HCT116 (cell line): ENCODE results near the gene NR6A1. TPM values are rescaled to one million over a fixed set of nuclear protein-coding genes. Genes with fewer than 3 reads are reported as not detected.
A peak's percentile ranks its signal among the peaks of the same experiment; 100 is the strongest.

Source experiments
- ATAC-seq: fragments of 200-7000 bp; cut with Tn5 transposase; 2 replicates; pipeline ENCODE4 v1.9.1; 2020; ENCODE audit warnings: mild to moderate bottlenecking, moderate library complexity
- BruUV-seq: library from RNA; stranded (reverse); fragments of 400-500 nt; replicated peaks from 2 replicates; lab custom pipeline; 2021; lab: Mats Ljungman, UMichigan
- CTCF ChIA-PET: fragments of 300-600 bp; sonication (Branson Sonifier 250); formaldehyde crosslinking; loops from one replicate; lab custom pipeline; 2021; ENCODE audit warnings: antibody characterized with exemption; lab: Charles Lee
- POLR2A ChIA-PET: fragments of 300-600, 350-600 bp; sonication (Branson Sonifier 250); formaldehyde crosslinking; loops from one replicate; lab custom pipeline; 2021; ENCODE audit warnings: antibody characterized with exemption; lab: Charles Lee
- RAD21 ChIA-PET, 2 experiments: fragments of 300-600 bp; sonication (Branson Sonifier 250); formaldehyde crosslinking; loops; one replicate each; lab custom pipeline; 2023; ENCODE audit warnings: low total read pairs in 2 of 2; ENCODE audit not compliant: uncharacterized antibody in 2 of 2, unreplicated experiment in 2 of 2, low non-redundant PET in 1 of 2; lab: Charles Lee
- DNase-seq: peaks from one replicate; pipeline ENCODE4 v3.0.0-alpha.2; 2010; ENCODE audit warnings: low read depth, low spot score
- H2AFZ ChIP-seq: fragments of 200-600 bp; shearing (Covaris generic), sonication (generic); 2 replicates; pipeline ENCODE4 v1.6.1; 2017; ENCODE audit warnings: low read depth, mixed run types, mixed read lengths, antibody characterized with exemption, low read length; ENCODE audit not compliant: poor library complexity, severe bottlenecking
- H3K27ac ChIP-seq: 2 replicates; pipeline ENCODE4 v1.5.1; 2012; ENCODE audit warnings: low read depth, low read length
- H3K27me3 ChIP-seq: fragments of 200-600 bp; sonication (generic); 2 replicates; pipeline ENCODE4 v1.6.1; 2016; ENCODE audit warnings: mixed run types, low read length, mixed read lengths; ENCODE audit not compliant: insufficient read depth
- H3K36me3 ChIP-seq, 2 experiments: fragments of 200-500 bp in 1 of 2; fragments of 200-600 bp in 1 of 2; sonication (Bioruptor generic) in 1 of 2; sonication (generic) in 1 of 2; 2 replicates each; pipeline versions ENCODE4 v1.5.1 to v1.6.1; 2014 to 2016; ENCODE audit warnings: low read length in 2 of 2, inconsistent platforms in 1 of 2, mixed read lengths in 1 of 2, mixed run types in 1 of 2; ENCODE audit not compliant: insufficient read depth in 2 of 2, control insufficient read depth in 1 of 2
- H3K4me1 ChIP-seq, 2 experiments: fragments of 200-600 bp in 1 of 2; sonication (generic) in 1 of 2; 2 replicates each; pipeline versions ENCODE4 v1.5.1 to v1.6.1; 2012 to 2017; ENCODE audit warnings: low read length in 2 of 2, inconsistent platforms in 1 of 2, mild to moderate bottlenecking in 1 of 2, mixed read lengths in 1 of 2, mixed run types in 1 of 2, moderate library complexity in 1 of 2; ENCODE audit not compliant: insufficient read depth in 2 of 2, control insufficient read depth in 1 of 2
- H3K4me2 ChIP-seq: fragments of 200-600 bp; sonication (generic); 2 replicates; pipeline ENCODE4 v1.6.1; 2017; ENCODE audit warnings: mixed run types, low read length, mixed read lengths
- H3K4me3 ChIP-seq, 2 experiments: fragments of 200-600 bp in 1 of 2; sonication (generic) in 1 of 2; replicated peaks in 1 of 2; 2 replicates each; pipeline ENCODE4 v1.5.1; 2011 to 2016; ENCODE audit warnings: low read length in 2 of 2, control low read depth in 1 of 2, low read depth in 1 of 2, mild to moderate bottlenecking in 1 of 2, mixed read lengths in 1 of 2, mixed run types in 1 of 2
- H3K79me2 ChIP-seq: fragments of 200-600 bp; sonication (generic); 2 replicates; pipeline ENCODE4 v1.6.1; 2017; ENCODE audit warnings: mild to moderate bottlenecking, mixed run types, low read length, moderate library complexity, mixed read lengths; ENCODE audit not compliant: insufficient read depth
- H3K9ac ChIP-seq: fragments of 200-600 bp; sonication (generic); 2 replicates; pipeline ENCODE4 v1.6.1; 2016; ENCODE audit warnings: low read length, mixed read lengths
- H3K9me2 ChIP-seq: fragments of 200-600 bp; sonication (generic), shearing (Covaris generic); 2 replicates; pipeline ENCODE4 v1.6.1; 2017; ENCODE audit warnings: mixed run types, mild to moderate bottlenecking, moderate library complexity; ENCODE audit not compliant: insufficient read depth
- H3K9me3 ChIP-seq, 2 experiments: fragments of 200-500 bp in 1 of 2; fragments of 200-600 bp in 1 of 2; sonication (Bioruptor generic) in 1 of 2; sonication (generic) in 1 of 2; 2 replicates each; pipeline ENCODE4 v1.6.1; 2014 to 2017; ENCODE audit warnings: low read length in 2 of 2, mixed read lengths in 2 of 2, inconsistent platforms in 1 of 2, low read depth in 1 of 2, mild to moderate bottlenecking in 1 of 2, mixed run types in 1 of 2, moderate library complexity in 1 of 2; ENCODE audit not compliant: control insufficient read depth in 1 of 2, insufficient read depth in 1 of 2
- H4K20me1 ChIP-seq: fragments of 200-600 bp; sonication (generic), shearing (Covaris generic); 2 replicates; pipeline ENCODE4 v1.6.1; 2017; ENCODE audit warnings: mixed run types, mild to moderate bottlenecking, moderate library complexity; ENCODE audit not compliant: insufficient read depth
- CTCF ChIP-seq, 3 experiments: fragments of 200-600 bp in 1 of 3; sonication (generic) in 1 of 3; IDR thresholded peaks in 2 of 3; conservative IDR thresholded peaks in 1 of 3; 2 replicates each; pipeline ENCODE4 v1.5.1; 2012 to 2017; ENCODE audit warnings: low read depth in 2 of 3, low read length in 2 of 3, antibody characterized with exemption in 1 of 3, borderline replicate concordance in 1 of 3, control low read depth in 1 of 3, mild to moderate bottlenecking in 1 of 3, mixed read lengths in 1 of 3, mixed run types in 1 of 3, moderate library complexity in 1 of 3; ENCODE audit not compliant: insufficient read depth in 1 of 3
- POLR2A ChIP-seq: IDR thresholded peaks from 2 replicates; pipeline ENCODE4 v1.7.0; 2011; ENCODE audit warnings: borderline replicate concordance; ENCODE audit not compliant: insufficient read depth, insufficient read length; ENCODE audit errors: extremely low read depth
- POLR2AphosphoS5 ChIP-seq: IDR thresholded peaks from 2 replicates; pipeline ENCODE4 v1.6.1; 2011; ENCODE audit warnings: mild to moderate bottlenecking, low read depth, low read length, moderate library complexity
- intact Hi-C: fragments of 100-400 bp; cut with micrococcal nuclease; formaldehyde crosslinking; loops from 2 replicates; pipeline ENCODE4 v1.10.0; 2022
- total RNA-seq: library from RNA; stranded (reverse); gene quantifications from one replicate; pipeline ENCODE4 v1.2.1, GENCODE V29; 2021; ENCODE audit not compliant: unreplicated experiment

Gene NR6A1
- total RNA-seq, 1 experiment from 2014 or later: 9.9 TPM

GRCh38 chr9:124776954-124777648 lies 6.0 kb upstream of the NR6A1 start, which contains the start of gene OLFML2A:
Gene OLFML2A (plus strand): TSS chr9:124777133. CDS start chr9:124777271, 138 bp downstream.
- POLR2A ChIA-PET: interaction anchor here (0.8 to 2.0 kb wide), 5 partner anchors 42 to 79 kb away, joined by 3 to 8 read pairs (median 6); partner anchors contain the start of gene WDR38
- peaks cover 17 to 40% of the 10 kb centered on the region in 2 experiments for H3K4me1 ChIP-seq
- no peaks in the 10 kb centered on the region for H3K27me3 ChIP-seq
- TF ChIP-seq POLR2A (no peak), POLR2AphosphoS5 (peak; percentile 37; the same call in 1 of the 2 replicates), CTCF (IDR thresholded peaks at IDR 0.05 in 2 of 3, conservative IDR thresholded peaks at IDR 0.05 in 1 of 3; ENCODE audit: borderline replicate concordance in 1 of 3, insufficient read depth in 1 of 3, low read depth in 2 of 3, low read length in 2 of 3) (peak in 2 of 3 experiments; percentile 44 to 53; a peak in 3 of 6 replicates)
- intact Hi-C loops: loop anchor here (5.0 kb wide), 1 partner anchor 40 kb away; no protein-coding TSS in a partner anchor
- ATAC-seq: peak; percentile 66
- peak within 1 kb of the TSS; percentile 44; the same call in 1 of the 2 replicates for H3K27ac ChIP-seq
- H3K9ac ChIP-seq: peak within 1 kb of the TSS; percentile 59
- CTCF ChIA-PET: interaction anchor here (0.6 to 12.0 kb wide), 6 partner anchors 12 to 594 kb away, joined by 3 to 601 read pairs (median 4); partner anchors contain the start of genes ARPC5L and WDR38
- peak within 1 kb of the TSS; percentile 94 for H3K4me2 ChIP-seq
- H2AFZ ChIP-seq: peak within 1 kb of the TSS; percentile 68
- no peaks in the 10 kb centered on the region for H3K79me2 ChIP-seq
- no peaks in the 10 kb centered on the region for H3K9me3 ChIP-seq
- RAD21 ChIA-PET: interaction anchor here (1.1 to 1.8 kb wide), 4 partner anchors 74 to 77 kb away, joined by 3 to 12 read pairs (median 4); partner anchors contain the start of gene WDR38 (in 2 of the 2)
- H3K9me2 ChIP-seq: no peaks in the 10 kb centered on the region
- no peaks in the 10 kb centered on the region for H4K20me1 ChIP-seq
- no peaks in the 10 kb centered on the region for H3K36me3 ChIP-seq
- BruUV-seq: no TSS peak
- peak within 1 kb of the TSS; percentile 48 to 64 for H3K4me3 ChIP-seq
- DNase-seq: no peak
